Calu3 (cell line): ENCODE results near the gene CHORDC1. TPM values are rescaled to one million over a fixed set of nuclear protein-coding genes. Genes with fewer than 3 reads are reported as not detected.

ENCODE experiments used
- Bru-seq: library from RNA; stranded (reverse); fragments of 400-500 nt; gene quantifications from one replicate; lab custom pipeline; 2021; lab: Mats Ljungman, UMichigan
- BruChase-seq, 2 experiments: library from RNA; stranded (reverse); fragments of 400-500 nt; gene quantifications; one replicate each; lab custom pipeline; 2021; lab: Mats Ljungman, UMichigan
- BruUV-seq: library from RNA; stranded (reverse); fragments of 400-500 nt; replicated peaks from 2 replicates; lab custom pipeline; 2021; lab: Mats Ljungman, UMichigan
- CTCF ChIA-PET: fragments of 300-600 bp; sonication (Branson Sonifier 250); formaldehyde crosslinking; loops from one replicate; lab custom pipeline; 2022; ENCODE audit warnings: antibody characterized with exemption; lab: Charles Lee
- DNase-seq: peaks from one replicate; pipeline ENCODE4 v3.0.0; 2022
- H3K27ac Mint-ChIP-seq: one replicate; pipeline ENCODE4 v1.8.0; 2022; ENCODE audit warnings: mixed read lengths; ENCODE audit not compliant: unreplicated experiment
- H3K27me3 Mint-ChIP-seq: one replicate; pipeline ENCODE4 v1.8.0; 2022; ENCODE audit warnings: mixed read lengths; ENCODE audit not compliant: unreplicated experiment
- H3K36me3 Mint-ChIP-seq: one replicate; pipeline ENCODE4 v1.8.0; 2022; ENCODE audit warnings: mild to moderate bottlenecking, moderate library complexity, mixed read lengths; ENCODE audit not compliant: insufficient read depth, unreplicated experiment
- H3K4me1 Mint-ChIP-seq: one replicate; pipeline ENCODE4 v1.8.0; 2022; ENCODE audit warnings: mild to moderate bottlenecking, low read depth, mixed read lengths; ENCODE audit not compliant: unreplicated experiment
- H3K4me3 Mint-ChIP-seq: one replicate; pipeline ENCODE4 v1.8.0; 2022; ENCODE audit warnings: mild to moderate bottlenecking, low read depth, moderate library complexity, mixed read lengths; ENCODE audit not compliant: unreplicated experiment
- H3K9me3 Mint-ChIP-seq: one replicate; pipeline ENCODE4 v1.8.0; 2022; ENCODE audit warnings: low read depth, mixed read lengths; ENCODE audit not compliant: unreplicated experiment
- CTCF ChIP-seq: fragments of 200-600 bp; IDR thresholded peaks from one replicate; pipeline ENCODE4 v1.8.0; 2022; ENCODE audit warnings: antibody characterized with exemption; ENCODE audit not compliant: unreplicated experiment
- intact Hi-C: fragments of 100-400 bp; cut with micrococcal nuclease; formaldehyde crosslinking; loops from one replicate; pipeline ENCODE4 v1.10.0; 2022; ENCODE audit not compliant: unreplicated experiment
- long read RNA-seq: library from polyadenylated mRNA; stranded (forward); transcript quantifications from one replicate; pipeline ENCODE4 v2.0.0, GENCODE V29; 2022
- total RNA-seq: library from RNA; stranded (reverse); gene quantifications from 2 replicates; pipeline ENCODE4 v1.2.3, GENCODE V29; 2022

CHORDC1 gene
- total RNA-seq: 73.5 and 78.9 TPM in 2 replicates
- percentile 93 among the genes with signal in this experiment for Bru-seq, nascent RNA
- BruChase-seq, experiment 1, labeled RNA remaining after a 6-hour chase: percentile 94 among the genes with signal in this experiment
- BruChase-seq, experiment 2, labeled RNA remaining after a 2-hour chase: percentile 96 among the genes with signal in this experiment
- long read RNA-seq, full-length matches to known transcripts: 74 of 96 reads
- long read RNA-seq, partial matches to known transcripts: 5 of 96 reads
- long read RNA-seq, other reads (novel, unspliced or antisense): 17 of 96 reads

- H3K36me3 Mint-ChIP-seq: peaks cover 33% of the 10 kb centered on the region
- CTCF ChIA-PET: no interaction called here
- H3K4me3 Mint-ChIP-seq: peak within 1 kb of the TSS; percentile 88
- no peak for TF ChIP-seq CTCF
- peaks cover 14% of the 10 kb centered on the region for H3K4me1 Mint-ChIP-seq
- H3K27ac Mint-ChIP-seq: peak within 1 kb of the TSS; percentile 75
- peak; percentile 88 for DNase-seq
- H3K27me3 Mint-ChIP-seq: no peaks in the 10 kb centered on the region
- BruUV-seq: no TSS peak
- H3K9me3 Mint-ChIP-seq: no peaks in the 10 kb centered on the region
- intact Hi-C loops: no loop called here
Observed at GRCh38 chr11:90222459-90223247, at the start of gene CHORDC1. TSS of gene CHORDC1 (minus strand) at chr11:90223049. CDS start at chr11:90222954, 95 bp downstream.

GRCh38 chr11:90257158-90257525 is 34.3 kb upstream of the CHORDC1 start:
- intact Hi-C loops: no loop called here
- no TSS peak for BruUV-seq
- no peaks in the 10 kb centered on the region for H3K36me3 Mint-ChIP-seq
- CTCF ChIA-PET: no interaction called here
- DNase-seq: no peak
- no peak overlapping the region for H3K27ac Mint-ChIP-seq
- H3K4me1 Mint-ChIP-seq: no peaks in the 10 kb centered on the region
- TF ChIP-seq CTCF: no peak
- no peaks in the 10 kb centered on the region for H3K27me3 Mint-ChIP-seq
- no peaks in the 10 kb centered on the region for H3K9me3 Mint-ChIP-seq
- H3K4me3 Mint-ChIP-seq: no peak overlapping the region

DNA sequence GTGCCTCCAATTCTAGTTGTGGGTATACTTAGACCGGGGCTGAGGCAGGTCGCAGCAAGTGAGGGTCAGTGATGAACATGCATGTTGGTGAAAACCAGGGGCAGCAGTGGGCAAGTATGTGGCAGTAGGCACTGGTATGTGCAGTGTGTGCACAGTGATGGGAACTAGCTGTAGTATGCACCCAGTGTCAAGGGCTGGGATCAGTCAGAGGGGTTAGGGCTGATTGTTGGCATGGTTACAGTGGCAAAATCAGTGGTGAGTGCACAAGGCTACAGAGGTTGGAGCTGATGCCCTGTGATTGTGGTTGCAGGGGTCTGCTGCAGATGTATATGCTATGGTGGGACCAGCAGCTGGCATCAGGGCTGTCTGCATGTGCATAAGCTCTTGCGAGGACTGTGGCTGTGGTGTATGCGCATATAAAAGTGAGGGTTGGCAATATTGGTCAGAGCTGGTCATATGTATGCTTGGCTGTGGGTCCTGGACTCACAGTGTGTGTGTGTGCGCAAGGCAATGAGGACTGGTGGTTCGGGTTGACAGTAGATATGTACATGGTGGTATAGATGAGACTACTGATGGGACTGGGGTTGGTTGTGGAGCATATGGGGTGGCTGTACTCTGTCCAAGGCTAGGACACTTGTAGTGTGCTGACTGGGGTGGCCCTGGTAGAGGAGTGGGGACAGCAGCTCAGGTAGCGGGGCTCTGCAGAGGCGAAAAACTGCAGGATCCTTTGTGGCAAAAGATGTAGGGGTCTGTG is 33.7 kb upstream of the CHORDC1 start:
- Mint-ChIP-seq H3K4me3 (no peak overlapping the region), H3K4me1 (no peaks in the 10 kb centered on the region), H3K9me3 (no peaks in the 10 kb centered on the region), H3K36me3 (no peaks in the 10 kb centered on the region), H3K27ac (no peak overlapping the region), H3K27me3 (no peaks in the 10 kb centered on the region)
- DNase-seq: no peak
- TF ChIP-seq CTCF: no peak
- CTCF ChIA-PET: no interaction called here
- intact Hi-C loops: no loop called here
- no TSS peak for BruUV-seq

GRCh38 chr11:90254065-90254464 is 31.2 kb upstream of the CHORDC1 start:
- TF ChIP-seq CTCF: no peak
- Mint-ChIP-seq H3K4me1 (no peaks in the 10 kb centered on the region), H3K27me3 (no peaks in the 10 kb centered on the region), H3K36me3 (no peaks in the 10 kb centered on the region), H3K27ac (no peak overlapping the region), H3K4me3 (no peak overlapping the region), H3K9me3 (no peaks in the 10 kb centered on the region)
- CTCF ChIA-PET: no interaction called here
- intact Hi-C loops: no loop called here
- no peak for DNase-seq
- no TSS peak for BruUV-seq
